Measurements from ENCODE around the gene TIAM1. TPM values are rescaled to one million over a fixed set of nuclear protein-coding genes. Genes with fewer than 3 reads are reported as not detected.
A peak's percentile ranks its signal among the peaks of the same experiment; 100 is the strongest.

TIAM1 gene
- total RNA-seq, 1 donor from 2014 or later: 131 TPM

GRCh38 chr21:31376301-31376700 is 32.2 kb upstream of the TIAM1 start:
- Mint-ChIP-seq H3K4me3 (ENCODE audit: unreplicated experiment) (no peak overlapping the region), H3K36me3 (ENCODE audit: low read depth, unreplicated experiment) (peaks cover 4% of the 10 kb centered on the region), H3K27me3 (ENCODE audit: unreplicated experiment) (peaks cover 1% of the 10 kb centered on the region), H3K27ac (ENCODE audit: unreplicated experiment) (no peak overlapping the region), H3K9me3 (ENCODE audit: unreplicated experiment) (no peaks in the 10 kb centered on the region), H3K4me1 (ENCODE audit: unreplicated experiment) (peaks cover 20% of the 10 kb centered on the region)
- DNase-seq (ENCODE audit: low spot score): no peak
- TF ChIP-seq, protein P1, sequence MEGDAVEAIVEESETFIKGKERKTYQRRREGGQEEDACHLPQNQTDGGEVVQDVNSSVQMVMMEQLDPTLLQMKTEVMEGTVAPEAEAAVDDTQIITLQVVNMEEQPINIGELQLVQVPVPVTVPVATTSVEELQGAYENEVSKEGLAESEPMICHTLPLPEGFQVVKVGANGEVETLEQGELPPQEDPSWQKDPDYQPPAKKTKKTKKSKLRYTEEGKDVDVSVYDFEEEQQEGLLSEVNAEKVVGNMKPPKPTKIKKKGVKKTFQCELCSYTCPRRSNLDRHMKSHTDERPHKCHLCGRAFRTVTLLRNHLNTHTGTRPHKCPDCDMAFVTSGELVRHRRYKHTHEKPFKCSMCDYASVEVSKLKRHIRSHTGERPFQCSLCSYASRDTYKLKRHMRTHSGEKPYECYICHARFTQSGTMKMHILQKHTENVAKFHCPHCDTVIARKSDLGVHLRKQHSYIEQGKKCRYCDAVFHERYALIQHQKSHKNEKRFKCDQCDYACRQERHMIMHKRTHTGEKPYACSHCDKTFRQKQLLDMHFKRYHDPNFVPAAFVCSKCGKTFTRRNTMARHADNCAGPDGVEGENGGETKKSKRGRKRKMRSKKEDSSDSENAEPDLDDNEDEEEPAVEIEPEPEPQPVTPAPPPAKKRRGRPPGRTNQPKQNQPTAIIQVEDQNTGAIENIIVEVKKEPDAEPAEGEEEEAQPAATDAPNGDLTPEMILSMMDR (IDR thresholded peaks at IDR 0.05; ENCODE audit: unreplicated experiment): no peak

GRCh38 chr21:31374395-31374794 is 30.3 kb upstream of the TIAM1 start:
- H3K4me1 Mint-ChIP-seq (ENCODE audit: unreplicated experiment): peaks cover 23% of the 10 kb centered on the region
- no peak overlapping the region for H3K4me3 Mint-ChIP-seq (ENCODE audit: unreplicated experiment)
- H3K27me3 Mint-ChIP-seq (ENCODE audit: unreplicated experiment): peaks cover 4% of the 10 kb centered on the region
- H3K9me3 Mint-ChIP-seq (ENCODE audit: unreplicated experiment): no peaks in the 10 kb centered on the region
- H3K27ac Mint-ChIP-seq (ENCODE audit: unreplicated experiment): no peak overlapping the region
- TF ChIP-seq, protein P1 (IDR thresholded peaks at IDR 0.05; ENCODE audit: unreplicated experiment): no peak
- DNase-seq (ENCODE audit: low spot score): no peak
- H3K36me3 Mint-ChIP-seq (ENCODE audit: low read depth, unreplicated experiment): peaks cover under 1% of the 10 kb centered on the region

DNA sequence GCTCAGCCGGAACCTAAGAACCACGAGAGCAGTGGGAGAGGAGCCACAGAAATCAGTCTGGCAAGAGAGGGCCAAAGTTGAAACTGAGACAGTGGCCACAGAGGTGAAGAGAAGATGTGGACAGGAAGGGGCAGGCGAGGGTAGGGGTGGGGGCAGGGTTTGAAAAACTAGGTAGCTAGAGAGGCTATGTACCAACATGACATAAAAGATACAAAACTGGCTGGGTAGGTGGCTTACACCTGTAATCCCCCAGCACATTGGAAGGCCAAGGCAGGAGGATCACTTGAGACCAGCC is 28.4 kb upstream of the TIAM1 start:
- TF ChIP-seq, protein P1 (IDR thresholded peaks at IDR 0.05; ENCODE audit: unreplicated experiment): no peak
- peaks cover 27% of the 10 kb centered on the region for H3K4me1 Mint-ChIP-seq (ENCODE audit: unreplicated experiment)
- H3K27me3 Mint-ChIP-seq (ENCODE audit: unreplicated experiment): peaks cover 4% of the 10 kb centered on the region
- peaks cover 4% of the 10 kb centered on the region for H3K36me3 Mint-ChIP-seq (ENCODE audit: low read depth, unreplicated experiment)
- H3K9me3 Mint-ChIP-seq (ENCODE audit: unreplicated experiment): no peaks in the 10 kb centered on the region
- no peak overlapping the region for H3K27ac Mint-ChIP-seq (ENCODE audit: unreplicated experiment)
- H3K4me3 Mint-ChIP-seq (ENCODE audit: unreplicated experiment): no peak overlapping the region
- DNase-seq (ENCODE audit: low spot score): no peak

GRCh38 chr21:31371715-31372470 is 27.8 kb upstream of the TIAM1 start:
- Mint-ChIP-seq H3K27me3 (ENCODE audit: unreplicated experiment) (peaks cover 4% of the 10 kb centered on the region), H3K36me3 (ENCODE audit: low read depth, unreplicated experiment) (peaks cover 4% of the 10 kb centered on the region), H3K4me3 (ENCODE audit: unreplicated experiment) (no peak overlapping the region), H3K27ac (ENCODE audit: unreplicated experiment) (no peak overlapping the region), H3K9me3 (ENCODE audit: unreplicated experiment) (no peaks in the 10 kb centered on the region), H3K4me1 (ENCODE audit: unreplicated experiment) (peaks cover 30% of the 10 kb centered on the region)
- TF ChIP-seq, protein P1 (IDR thresholded peaks at IDR 0.05; ENCODE audit: unreplicated experiment): no peak
- DNase-seq (ENCODE audit: low spot score): no peak

GRCh38 chr21:31370893-31371544 is 27.0 kb upstream of the TIAM1 start:
- Mint-ChIP-seq H3K36me3 (ENCODE audit: low read depth, unreplicated experiment) (peaks cover 4% of the 10 kb centered on the region), H3K27me3 (ENCODE audit: unreplicated experiment) (peaks cover 4% of the 10 kb centered on the region), H3K4me3 (ENCODE audit: unreplicated experiment) (no peak overlapping the region), H3K27ac (ENCODE audit: unreplicated experiment) (peak overlapping the region; percentile 42), H3K9me3 (ENCODE audit: unreplicated experiment) (no peaks in the 10 kb centered on the region), H3K4me1 (ENCODE audit: unreplicated experiment) (peaks cover 33% of the 10 kb centered on the region)
- no peak for DNase-seq (ENCODE audit: low spot score)
- TF ChIP-seq, protein P1 (IDR thresholded peaks at IDR 0.05; ENCODE audit: unreplicated experiment): no peak
